Measurements from ENCODE around the gene TACC2.

The TACC2 gene

GRCh38 chr10:122029499-122030199 lies 40.7 kb downstream of the TACC2 start:
- DNase-seq = no peak

GRCh38 chr10:122030200-122030552 lies 41.2 kb downstream of the TACC2 start:
- no peak for DNase-seq

- peak; percentile 43 for DNase-seq
Measured at GRCh38 chr10:122033224-122033926, 44.4 kb downstream of the TACC2 start.

GRCh38 chr10:122034149-122034756 lies 45.3 kb downstream of the TACC2 start:
- no peak for DNase-seq

GRCh38 chr10:122040786-122041185 lies 51.8 kb downstream of the TACC2 start:
- DNase-seq = no peak

- peak; percentile 20 for DNase-seq
Measured at GRCh38 chr10:122042836-122043235, 53.9 kb downstream of the TACC2 start.

GRCh38 chr10:122044045-122044661 lies 55.2 kb downstream of the TACC2 start:
- peak; percentile 68 for DNase-seq

- DNase-seq = peak; percentile 64
Measured at GRCh38 chr10:122044713-122045112, 55.8 kb downstream of the TACC2 start.

- DNase-seq = no peak
Measured at GRCh38 chr10:122045212-122045611, 56.2 kb downstream of the TACC2 start.

GRCh38 chr10:122047560-122047959 lies 58.6 kb downstream of the TACC2 start:
- no peak for DNase-seq

- no peak for DNase-seq
Measured at GRCh38 chr10:122049076-122049475, 60.1 kb downstream of the TACC2 start.

- no peak for DNase-seq
Measured at GRCh38 chr10:122050311-122050710, 61.3 kb downstream of the TACC2 start.

GRCh38 chr10:122050811-122051210 lies 61.8 kb downstream of the TACC2 start:
- no peak for DNase-seq

GRCh38 chr10:122051609-122052385 lies 62.8 kb downstream of the TACC2 start:
- no peak for DNase-seq

GRCh38 chr10:122052701-122053100 lies 63.7 kb downstream of the TACC2 start:
- no peak for DNase-seq

GRCh38 chr10:122053314-122053713 lies 64.4 kb downstream of the TACC2 start:
- no peak for DNase-seq

GRCh38 chr10:122054048-122055025 lies 65.4 kb downstream of the TACC2 start:
- DNase-seq = peak; percentile 75

- no peak for DNase-seq
Measured at GRCh38 chr10:122055252-122055651, 66.3 kb downstream of the TACC2 start.

GRCh38 chr10:122056431-122057094 lies 67.6 kb downstream of the TACC2 start:
- peak; percentile 28 for DNase-seq

GRCh38 chr10:122057841-122058413 lies 69.0 kb downstream of the TACC2 start:
- no peak for DNase-seq

- no peak for DNase-seq
Measured at GRCh38 chr10:122060250-122060649, 71.3 kb downstream of the TACC2 start.

Measured in NCI-H510A treated with DMSO at 0.1 percent for 48 hours (cell line).